ENCODE results near the gene NOP53.
"Not testable (repeated sequence)": the region's sequence is repeated elsewhere in the genome, so short reads cannot be mapped to it uniquely, and the experiment has no call there.

The NOP53 gene

GRCh38 chr19:47755762-47756626 is 10.6 kb downstream of the NOP53 start:
- no peak for DNase-seq

- DNase-seq = no peak
Measured at GRCh38 chr19:47756627-47756929, 11.2 kb downstream of the NOP53 start.

GRCh38 chr19:47756953-47757608 is 11.7 kb downstream of the NOP53 start:
- no peak for DNase-seq

- DNase-seq = no peak
Measured at GRCh38 chr19:47757617-47758442, 12.5 kb downstream of the NOP53 start.

GRCh38 chr19:47758443-47758804 is 13.1 kb downstream of the NOP53 start:
- no peak for DNase-seq

GRCh38 chr19:47760632-47760999 is 15.3 kb downstream of the NOP53 start:
- no peak for DNase-seq

- no peak for DNase-seq
Measured at GRCh38 chr19:47761566-47761965, 16.2 kb downstream of the NOP53 start.

- DNase-seq = no peak
Measured at GRCh38 chr19:47762151-47762550, 16.8 kb downstream of the NOP53 start.

GRCh38 chr19:47762615-47763308 is 17.4 kb downstream of the NOP53 start:
- no peak for DNase-seq

GRCh38 chr19:47764705-47765104 is 19.4 kb downstream of the NOP53 start:
- DNase-seq = not testable (repeated sequence)

- peak; percentile 90 for DNase-seq
Measured at GRCh38 chr19:47765523-47766358, 20.4 kb downstream of the NOP53 start.

GRCh38 chr19:47766359-47766620 is 20.9 kb downstream of the NOP53 start:
- no peak for DNase-seq

- no peak for DNase-seq
Measured at GRCh38 chr19:47766670-47767069, 21.3 kb downstream of the NOP53 start.

GRCh38 chr19:47767349-47767748 is 22.0 kb downstream of the NOP53 start:
- DNase-seq = no peak

- DNase-seq = no peak
Measured at GRCh38 chr19:47768604-47769003, 23.3 kb downstream of the NOP53 start.

GRCh38 chr19:47769534-47769933 is 24.2 kb downstream of the NOP53 start:
- DNase-seq = no peak

GRCh38 chr19:47771291-47771690 is 25.9 kb downstream of the NOP53 start:
- not testable (repeated sequence) for DNase-seq

GRCh38 chr19:47776568-47776967 is 31.2 kb downstream of the NOP53 start:
- no peak for DNase-seq

GRCh38 chr19:47777245-47778048 is 32.1 kb downstream of the NOP53 start:
- DNase-seq = not testable (repeated sequence)

GRCh38 chr19:47778049-47778953 is 33.0 kb downstream of the NOP53 start, which contains the start of gene SELENOW:
SELENOW (plus strand) TSS chr19:47778703; CDS start chr19:47778786, 83 bp downstream.
- peak; percentile 92 for DNase-seq
